Hematopoietic multipotent progenitor cell treated with erythropoietin and hydrocortisone succinate and interleukin-3 and kit ligand, for 17 days (in vitro differentiated cells): Measurements from ENCODE around the gene RNF128.
"Not testable (repeated sequence)": the region's sequence is repeated elsewhere in the genome, so short reads cannot be mapped to it uniquely, and the experiment has no call there.

ENCODE experiments used
- DNase-seq: peaks from one replicate; pipeline ENCODE4 v3.0.0-alpha.2; 2015; ENCODE audit warnings: low spot score

Gene RNF128

DNA sequence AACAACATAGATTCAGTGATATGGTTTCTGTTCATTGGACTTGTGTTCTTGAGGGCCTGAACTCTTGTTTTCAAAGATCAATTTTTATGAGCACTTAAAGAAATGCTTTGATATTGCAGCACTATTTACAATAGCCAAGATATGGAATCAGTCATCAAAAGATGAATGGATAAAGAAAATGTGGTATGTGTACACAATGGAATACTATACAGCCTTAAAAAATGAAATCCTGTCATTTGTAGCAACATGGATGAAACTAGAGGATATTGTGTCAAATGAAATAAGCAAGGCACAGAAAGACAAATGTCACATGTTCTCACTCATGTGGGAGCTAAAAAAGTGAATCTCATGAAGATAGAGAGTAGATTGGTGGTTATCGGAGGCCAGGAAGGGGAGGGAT is 21.9 kb downstream of the RNF128 start:
- no peak for DNase-seq

DNA sequence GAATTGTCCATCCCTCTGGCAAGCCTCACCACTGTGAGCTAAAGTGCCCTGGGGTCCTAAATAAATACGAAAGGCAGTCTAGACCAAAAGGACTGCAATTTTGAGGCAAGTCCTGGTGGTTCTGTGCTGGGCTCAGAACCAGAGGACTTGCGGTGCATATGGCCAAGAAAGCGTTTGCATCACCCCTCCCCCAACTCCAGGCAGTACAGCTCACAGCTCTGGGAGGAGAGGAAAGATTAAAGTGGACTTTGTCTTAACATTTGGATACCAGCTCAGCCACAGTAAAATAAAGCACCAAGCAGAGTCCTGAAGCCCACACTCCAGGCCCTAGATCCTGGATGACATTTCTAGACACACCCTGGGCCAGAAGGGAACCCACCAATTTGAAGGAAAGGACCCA is 24.9 kb downstream of the RNF128 start:
- DNase-seq: no peak

- DNase-seq: no peak
These were observed 25.7 kb downstream of the RNF128 start for GRCh38 chrX:106752101-106752678.

DNA sequence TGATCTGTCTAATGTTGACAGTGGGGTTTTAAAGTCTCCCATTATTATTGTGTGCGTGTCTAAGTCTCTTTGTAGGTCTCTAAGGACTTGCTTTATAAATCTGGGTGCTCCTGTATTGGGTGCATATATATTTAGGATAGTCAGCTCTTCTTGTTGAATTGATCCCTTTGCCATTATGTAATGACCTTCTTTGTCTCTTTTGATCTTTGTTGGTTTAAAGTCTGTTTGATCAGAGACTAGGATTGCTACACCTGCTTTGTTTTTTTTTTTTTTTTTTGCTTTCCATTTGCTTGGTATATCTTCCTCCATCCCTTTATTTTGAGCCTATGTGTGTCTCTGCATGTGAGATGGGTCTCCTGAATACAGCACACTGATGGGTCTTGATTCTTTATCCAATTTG is 42.8 kb downstream of the RNF128 start:
- DNase-seq: not testable (repeated sequence)

DNA sequence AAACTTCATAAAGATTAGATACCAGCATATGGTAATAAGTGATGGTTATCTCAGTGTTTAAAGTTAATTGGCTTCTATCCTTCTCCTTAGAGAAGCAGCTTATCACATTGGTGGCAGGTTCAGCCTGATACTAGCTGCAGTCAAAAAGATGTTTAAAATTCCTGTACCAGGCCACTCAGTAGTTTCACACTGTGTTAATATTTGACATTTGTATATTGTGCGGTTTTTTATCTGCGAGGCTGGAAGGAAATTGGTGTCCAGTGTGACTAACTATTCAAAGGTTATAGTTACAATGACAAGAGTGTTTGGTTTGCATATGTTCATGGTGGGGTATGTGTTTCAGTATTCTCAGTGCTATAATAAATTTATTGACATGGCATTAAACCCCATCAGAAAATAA is 48.5 kb downstream of the RNF128 start:
- DNase-seq: no peak

GRCh38 chrX:106780264-106780663 is 53.8 kb downstream of the RNF128 start:
- no peak for DNase-seq

DNA sequence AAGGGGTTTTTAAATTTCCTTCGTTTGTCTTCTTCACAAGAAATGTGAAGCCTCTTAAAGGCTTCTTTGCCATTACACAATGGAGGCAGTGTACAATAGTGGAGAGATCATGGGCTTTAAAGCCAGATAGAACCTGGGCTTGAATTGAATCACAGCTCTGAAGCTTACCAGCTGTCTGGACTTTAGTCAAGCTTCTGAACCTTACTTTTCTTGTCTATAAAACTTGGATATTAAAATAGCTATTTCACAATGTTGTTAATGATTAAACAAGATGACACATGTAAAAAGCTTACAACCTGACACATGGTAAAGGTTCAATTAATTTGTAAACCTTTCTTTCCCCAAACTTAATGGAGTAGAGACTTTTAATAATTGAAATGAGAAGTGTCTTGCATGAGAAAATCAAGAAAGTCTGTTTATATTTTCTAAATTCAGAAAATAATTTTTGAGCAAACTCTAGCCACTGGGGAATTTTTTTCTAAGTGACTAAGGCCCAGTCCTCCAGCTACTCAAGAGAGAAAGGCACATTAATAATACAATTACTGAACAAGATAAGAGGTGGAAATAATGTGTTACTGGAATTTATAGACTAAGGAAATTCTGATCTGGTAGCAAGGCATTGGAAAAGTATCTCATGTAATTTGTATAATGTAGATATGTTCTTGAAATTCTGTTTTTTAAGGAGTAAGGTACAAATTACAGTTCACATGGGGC is 54.3 kb downstream of the RNF128 start:
- no peak for DNase-seq

DNA sequence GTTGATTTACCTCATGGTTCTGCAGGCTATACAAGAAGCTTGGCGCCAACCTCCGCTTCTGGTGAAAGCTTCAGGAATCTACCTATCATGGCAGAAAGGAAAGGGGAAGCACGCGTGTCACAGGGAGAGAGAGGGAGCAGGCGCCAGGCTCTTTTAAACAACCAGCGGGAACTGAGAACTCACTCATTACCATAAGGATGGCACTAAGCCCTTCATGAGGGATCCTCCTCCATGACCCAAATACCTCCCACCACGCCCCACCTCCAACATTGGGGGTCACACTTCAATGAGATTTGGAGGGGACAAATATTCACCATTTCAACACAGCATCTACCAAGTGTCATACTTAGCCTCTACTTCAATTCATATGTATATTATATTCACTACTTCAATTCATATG is 57.2 kb downstream of the RNF128 start:
- DNase-seq: no peak

GRCh38 chrX:106791495-106791894 is 65.0 kb downstream of the RNF128 start:
- DNase-seq: no peak

DNA sequence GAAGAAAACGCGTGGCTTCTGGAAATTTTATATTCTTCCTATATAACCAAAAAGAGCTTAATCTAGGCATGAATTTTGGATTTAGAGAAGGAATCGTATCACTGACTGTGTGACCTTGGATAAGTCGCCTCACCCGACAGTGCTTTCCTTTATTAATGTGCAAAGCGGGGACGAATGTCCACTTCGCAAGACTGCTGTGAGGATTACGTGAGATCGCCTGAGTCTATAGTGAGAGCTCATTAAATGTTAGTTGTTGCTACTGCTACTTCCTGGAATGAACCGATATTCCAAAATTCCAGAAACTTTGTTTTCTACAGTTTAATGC is 75.5 kb downstream of the RNF128 start:
- DNase-seq: no peak

- peak; percentile 5 for DNase-seq
These were observed 76.1 kb downstream of the RNF128 start, which contains the start of gene TBC1D8B for GRCh38 chrX:106802388-106803275. Gene TBC1D8B (plus strand): TSS chrX:106802673. CDS start chrX:106802854, 181 bp downstream.

DNA sequence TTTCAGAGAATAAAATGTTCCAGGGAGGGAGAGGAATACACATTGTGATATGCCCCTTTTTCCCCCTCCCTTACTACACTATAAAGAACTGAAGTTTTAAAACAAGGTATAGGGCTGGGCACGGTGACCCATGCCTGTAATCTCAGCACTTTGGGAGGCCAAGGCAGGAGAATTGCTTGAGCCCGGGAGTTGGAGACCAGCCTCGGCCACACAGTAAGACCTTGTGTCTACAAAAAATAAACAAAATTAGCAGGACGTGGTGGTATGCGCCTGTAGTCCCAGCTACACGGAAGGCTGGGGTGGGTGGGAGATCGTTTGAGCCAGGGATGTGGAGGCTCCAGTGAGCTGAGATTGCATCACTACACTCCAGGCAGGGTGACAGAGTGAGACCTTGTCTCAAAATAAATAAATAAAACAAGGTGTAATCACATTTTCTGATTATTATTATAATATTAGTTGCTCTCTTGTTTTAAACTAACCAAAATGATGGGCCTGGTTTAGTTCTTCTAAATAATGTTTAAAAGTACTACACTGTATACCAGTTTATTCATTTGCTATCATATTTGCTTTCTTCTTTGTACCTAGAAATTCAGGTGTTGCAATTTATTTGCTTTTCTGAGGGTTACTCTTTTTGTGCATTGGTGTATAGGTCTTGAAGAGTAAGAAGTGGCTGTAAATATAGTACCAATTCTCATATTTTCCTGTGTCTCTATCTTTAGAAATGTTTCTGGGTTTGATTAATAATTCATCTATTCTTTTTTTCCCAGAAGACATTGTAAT is 84.8 kb downstream of the RNF128 start:
- DNase-seq: no peak

DNA sequence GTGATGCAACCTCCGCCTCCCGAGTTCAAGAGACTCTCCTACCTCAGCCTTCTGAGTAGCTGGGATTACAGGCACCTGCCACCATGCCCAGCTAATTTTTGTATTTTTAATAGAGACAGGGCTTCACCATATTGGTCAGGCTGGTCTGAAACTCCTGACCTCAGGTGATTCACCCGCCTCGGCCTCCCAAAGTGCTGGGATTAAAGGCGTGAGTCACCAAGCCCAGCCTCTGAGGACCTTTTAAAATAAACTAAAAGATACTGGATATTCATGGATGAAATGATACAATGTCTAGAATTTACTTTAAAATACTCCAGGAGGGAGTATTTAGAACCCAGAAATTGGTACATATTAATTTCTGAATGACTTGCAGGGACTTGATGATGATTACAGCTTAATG is 86.4 kb downstream of the RNF128 start:
- DNase-seq: not testable (repeated sequence)

DNA sequence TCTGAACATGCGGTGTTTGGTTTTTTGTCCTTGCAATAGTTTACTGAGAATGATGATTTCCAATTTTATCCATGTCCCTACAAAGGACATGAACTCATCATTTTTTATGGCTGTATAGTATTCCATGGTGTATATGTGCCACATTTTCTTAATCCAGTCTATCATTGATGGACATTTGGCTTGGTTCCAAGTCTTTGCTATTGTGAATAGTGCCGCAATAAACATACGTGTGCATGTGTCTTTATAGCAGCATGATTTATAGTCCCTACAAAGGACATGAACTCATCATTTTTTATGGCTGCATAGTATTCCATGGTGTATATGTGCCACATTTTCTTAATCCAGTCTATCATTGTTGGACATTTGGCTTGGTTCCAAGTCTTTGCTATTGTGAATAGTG is 87.6 kb downstream of the RNF128 start:
- DNase-seq: not testable (repeated sequence)
